OCI-LY1 (cell line): ENCODE results near the gene ZNF524.

Source experiments
- H2AFZ ChIP-seq: fragments of 200-600 bp; sonication (generic), shearing (Covaris generic); 2 replicates; pipeline ENCODE4 v1.6.0; 2014; ENCODE audit warnings: antibody characterized with exemption, mild to moderate bottlenecking, low read length
- H3F3A ChIP-seq: fragments of 200-600 bp; sonication (generic), shearing (Covaris generic); 2 replicates; pipeline ENCODE4 v1.6.0; 2014; ENCODE audit warnings: mild to moderate bottlenecking, antibody characterized with exemption, low read length, moderate library complexity; ENCODE audit not compliant: insufficient read depth
- H3K27ac ChIP-seq: fragments of 200-600 bp; sonication (generic); 2 replicates; pipeline ENCODE4 v1.5.1; 2014; ENCODE audit warnings: low read length, mixed run types, mild to moderate bottlenecking, low read depth; ENCODE audit not compliant: poor library complexity, severe bottlenecking
- H3K27me3 ChIP-seq: fragments of 200-600 bp; sonication (generic); 2 replicates; pipeline ENCODE4 v1.6.0; 2014; ENCODE audit warnings: antibody characterized with exemption, mild to moderate bottlenecking, low read length, moderate library complexity; ENCODE audit not compliant: insufficient read depth
- H3K36me3 ChIP-seq: fragments of 200-600 bp; sonication (generic); 2 replicates; pipeline ENCODE4 v1.6.1; 2014; ENCODE audit warnings: mild to moderate bottlenecking, antibody characterized with exemption, low read length, moderate library complexity, mixed read lengths; ENCODE audit not compliant: insufficient read depth
- H3K4me1 ChIP-seq: fragments of 200-600 bp; sonication (generic); 2 replicates; pipeline ENCODE4 v1.5.1; 2014; ENCODE audit warnings: mild to moderate bottlenecking, low read length, moderate library complexity; ENCODE audit not compliant: insufficient read depth, severe bottlenecking
- H3K4me2 ChIP-seq: fragments of 200-600 bp; sonication (generic), shearing (Covaris generic); 2 replicates; pipeline ENCODE4 v1.6.1; 2014; ENCODE audit warnings: low read length
- H3K4me3 ChIP-seq: fragments of 200-600 bp; sonication (generic); 2 replicates; pipeline ENCODE4 v1.5.1; 2014; ENCODE audit warnings: low read length, low read depth, mild to moderate bottlenecking, mixed read lengths; ENCODE audit not compliant: poor library complexity, severe bottlenecking
- H3K79me2 ChIP-seq: fragments of 200-600 bp; shearing (Covaris generic); 2 replicates; pipeline ENCODE4 v1.6.1; 2016; ENCODE audit warnings: mixed run types, low read length, mixed read lengths; ENCODE audit not compliant: insufficient read depth
- H3K9ac ChIP-seq: fragments of 200-600 bp; sonication (generic), shearing (Covaris generic); 2 replicates; pipeline ENCODE4 v1.6.1; 2014; ENCODE audit warnings: mild to moderate bottlenecking, low read length, mixed read lengths
- H3K9me2 ChIP-seq: fragments of 200-600 bp; sonication (generic), shearing (Covaris generic); 2 replicates; pipeline ENCODE4 v1.6.1; 2014; ENCODE audit warnings: low read depth, mild to moderate bottlenecking, low read length, mixed read lengths
- H3K9me3 ChIP-seq: fragments of 200-600 bp; shearing (Covaris generic); 2 replicates; pipeline ENCODE4 v1.6.1; 2014; ENCODE audit warnings: low read length, mixed read lengths
- H4K20me1 ChIP-seq: fragments of 200-600 bp; sonication (generic), shearing (Covaris generic); 2 replicates; pipeline ENCODE4 v1.6.0; 2016; ENCODE audit warnings: mild to moderate bottlenecking, low read length; ENCODE audit not compliant: insufficient read depth
- CTCF ChIP-seq: fragments of 200-600 bp; sonication (generic), shearing (Covaris generic); IDR thresholded peaks from 2 replicates; pipeline ENCODE4 v1.5.1; 2017; ENCODE audit warnings: mild to moderate bottlenecking, antibody characterized with exemption, low read length, moderate library complexity, mixed read lengths
- EZH2 ChIP-seq: fragments of 200-600 bp; sonication (generic), shearing (Covaris generic); IDR thresholded peaks from 2 replicates; pipeline ENCODE4 v1.8.0; 2017; ENCODE audit warnings: borderline replicate concordance, mixed run types, mild to moderate bottlenecking, antibody characterized with exemption, low read length, moderate library complexity, mixed read lengths

ZNF524 gene

GRCh38 chr19:55592391-55593090 lies 7.5 kb upstream of the ZNF524 start:
- TF ChIP-seq CTCF: no peak
- TF ChIP-seq EZH2: no peak
- H3K36me3 ChIP-seq: peaks cover 20% of the 10 kb centered on the region
- no peaks in the 10 kb centered on the region for H3K79me2 ChIP-seq
- H3K27ac ChIP-seq: no peak overlapping the region
- no peaks in the 10 kb centered on the region for H3F3A ChIP-seq
- H3K9me2 ChIP-seq: no peaks in the 10 kb centered on the region
- no peak overlapping the region for H3K4me2 ChIP-seq
- no peak overlapping the region for H3K4me3 ChIP-seq
- H3K9ac ChIP-seq: no peak overlapping the region
- H3K9me3 ChIP-seq: no peaks in the 10 kb centered on the region
- H3K27me3 ChIP-seq: no peaks in the 10 kb centered on the region
- no peaks in the 10 kb centered on the region for H4K20me1 ChIP-seq
- H2AFZ ChIP-seq: no peak overlapping the region
- no peaks in the 10 kb centered on the region for H3K4me1 ChIP-seq

- Histone ChIP-seq H4K20me1 (no peaks in the 10 kb centered on the region), H3K4me2 (no peak overlapping the region), H3F3A (no peaks in the 10 kb centered on the region), H3K79me2 (no peaks in the 10 kb centered on the region), H3K27ac (no peak overlapping the region), H3K4me1 (no peaks in the 10 kb centered on the region), H3K9ac (no peak overlapping the region), H3K4me3 (no peak overlapping the region), H3K9me2 (no peaks in the 10 kb centered on the region), H3K9me3 (no peaks in the 10 kb centered on the region), H3K36me3 (peaks cover 20% of the 10 kb centered on the region), H2AFZ (no peak overlapping the region), H3K27me3 (no peaks in the 10 kb centered on the region)
- TF ChIP-seq EZH2: no peak
- no peak for TF ChIP-seq CTCF
These were observed 6.9 kb upstream of the ZNF524 start for GRCh38 chr19:55593096-55593772.

GRCh38 chr19:55594996-55595545 lies 5.0 kb upstream of the ZNF524 start:
- no peak overlapping the region for H3K4me3 ChIP-seq
- H3F3A ChIP-seq: no peaks in the 10 kb centered on the region
- no peak overlapping the region for H3K9ac ChIP-seq
- H4K20me1 ChIP-seq: no peaks in the 10 kb centered on the region
- no peak overlapping the region for H3K4me2 ChIP-seq
- no peaks in the 10 kb centered on the region for H3K9me3 ChIP-seq
- H2AFZ ChIP-seq: no peak overlapping the region
- no peaks in the 10 kb centered on the region for H3K4me1 ChIP-seq
- H3K36me3 ChIP-seq: peaks cover 20% of the 10 kb centered on the region
- H3K79me2 ChIP-seq: no peaks in the 10 kb centered on the region
- H3K9me2 ChIP-seq: no peaks in the 10 kb centered on the region
- no peak for TF ChIP-seq EZH2
- TF ChIP-seq CTCF: no peak
- H3K27me3 ChIP-seq: no peaks in the 10 kb centered on the region
- H3K27ac ChIP-seq: no peak overlapping the region
